Measurements from ENCODE around the gene LRP2.

The LRP2 gene

GRCh38 chr2:169339657-169340056 lies 22.7 kb downstream of the LRP2 start:
- H3K9ac ChIP-seq (ENCODE audit: low read depth, low read length), result no peak overlapping the region
- H3K4me2 ChIP-seq (ENCODE audit: insufficient read depth, low read length), result no peak overlapping the region
- TF ChIP-seq CTCF (IDR thresholded peaks at IDR 0.05; ENCODE audit: borderline replicate concordance, extremely low read depth, low read length, poor library complexity, severe bottlenecking) (no peak), EZH2 (IDR thresholded peaks at IDR 0.05; ENCODE audit: borderline replicate concordance, low read depth, low read length, severe bottlenecking) (no peak)
- no peak overlapping the region for H2AFZ ChIP-seq (ENCODE audit: low read depth, low read length)
- H3K79me2 ChIP-seq (ENCODE audit: insufficient read depth, low read length), result no peaks in the 10 kb centered on the region
- no peak overlapping the region for H3K27ac ChIP-seq (ENCODE audit: low read length)
- DNase-seq (no peak), ATAC-seq (ENCODE audit: insufficient read depth, low read depth) (no peak)
- peaks cover 23% of the 10 kb centered on the region for H3K27me3 ChIP-seq (ENCODE audit: insufficient read depth, low read length, poor library complexity)
- no peaks in the 10 kb centered on the region for H3K36me3 ChIP-seq (ENCODE audit: insufficient read depth, low read length)
- H4K20me1 ChIP-seq (ENCODE audit: insufficient read depth, low read length), result no peaks in the 10 kb centered on the region
- no peak overlapping the region for H3K4me3 ChIP-seq (ENCODE audit: low read depth in 1 of 2, low read length in 2 of 2)
- H3K9me3 ChIP-seq (ENCODE audit: insufficient read depth, low read length, severe bottlenecking), result no peaks in the 10 kb centered on the region
- H3K4me1 ChIP-seq (ENCODE audit: insufficient read depth, low read length), result no peaks in the 10 kb centered on the region

GRCh38 chr2:169336695-169337094 lies 25.6 kb downstream of the LRP2 start:
- Histone ChIP-seq H4K20me1 (ENCODE audit: insufficient read depth, low read length) (no peaks in the 10 kb centered on the region), H2AFZ (ENCODE audit: low read depth, low read length) (no peak overlapping the region), H3K4me3 (ENCODE audit: low read depth in 1 of 2, low read length in 2 of 2) (no peak overlapping the region), H3K4me2 (ENCODE audit: insufficient read depth, low read length) (no peak overlapping the region), H3K27ac (ENCODE audit: low read length) (no peak overlapping the region), H3K36me3 (ENCODE audit: insufficient read depth, low read length) (no peaks in the 10 kb centered on the region), H3K9me3 (ENCODE audit: insufficient read depth, low read length, severe bottlenecking) (no peaks in the 10 kb centered on the region), H3K9ac (ENCODE audit: low read depth, low read length) (no peak overlapping the region), H3K27me3 (ENCODE audit: insufficient read depth, low read length, poor library complexity) (peaks cover 22% of the 10 kb centered on the region), H3K4me1 (ENCODE audit: insufficient read depth, low read length) (no peaks in the 10 kb centered on the region), H3K79me2 (ENCODE audit: insufficient read depth, low read length) (no peaks in the 10 kb centered on the region)
- ATAC-seq (ENCODE audit: insufficient read depth, low read depth), result no peak
- DNase-seq, result no peak
- no peak for TF ChIP-seq CTCF (IDR thresholded peaks at IDR 0.05; ENCODE audit: borderline replicate concordance, extremely low read depth, low read length, poor library complexity, severe bottlenecking)
- TF ChIP-seq EZH2 (IDR thresholded peaks at IDR 0.05; ENCODE audit: borderline replicate concordance, low read depth, low read length, severe bottlenecking), result no peak

- no peaks in the 10 kb centered on the region for H3K79me2 ChIP-seq (ENCODE audit: insufficient read depth, low read length)
- H3K36me3 ChIP-seq (ENCODE audit: insufficient read depth, low read length), result no peaks in the 10 kb centered on the region
- H3K27ac ChIP-seq (ENCODE audit: low read length), result no peak overlapping the region
- H3K9ac ChIP-seq (ENCODE audit: low read depth, low read length), result no peak overlapping the region
- peaks cover 5% of the 10 kb centered on the region for H3K27me3 ChIP-seq (ENCODE audit: insufficient read depth, low read length, poor library complexity)
- no peak overlapping the region for H2AFZ ChIP-seq (ENCODE audit: low read depth, low read length)
- H3K4me3 ChIP-seq (ENCODE audit: low read depth in 1 of 2, low read length in 2 of 2), result no peak overlapping the region
- ATAC-seq (ENCODE audit: insufficient read depth, low read depth), result no peak
- no peak for DNase-seq
- no peaks in the 10 kb centered on the region for H3K9me3 ChIP-seq (ENCODE audit: insufficient read depth, low read length, severe bottlenecking)
- no peaks in the 10 kb centered on the region for H4K20me1 ChIP-seq (ENCODE audit: insufficient read depth, low read length)
- H3K4me1 ChIP-seq (ENCODE audit: insufficient read depth, low read length), result no peaks in the 10 kb centered on the region
- TF ChIP-seq CTCF (IDR thresholded peaks at IDR 0.05; ENCODE audit: borderline replicate concordance, extremely low read depth, low read length, poor library complexity, severe bottlenecking) (no peak), EZH2 (IDR thresholded peaks at IDR 0.05; ENCODE audit: borderline replicate concordance, low read depth, low read length, severe bottlenecking) (no peak)
- H3K4me2 ChIP-seq (ENCODE audit: insufficient read depth, low read length), result no peak overlapping the region
These were observed 31.7 kb downstream of the LRP2 start for GRCh38 chr2:169330555-169331198.

Data from DND-41 (cell line).